K562 (cell line): Measurements from ENCODE around the gene TBCC. TPM values are rescaled to one million over a fixed set of nuclear protein-coding genes. Genes with fewer than 3 reads are reported as not detected.

ENCODE experiments used
- ATF3 ChIP-seq, 2 experiments: fragments of 450-650 bp in 1 of 2; sonication (generic) in 1 of 2; formaldehyde crosslinking in 1 of 2; IDR thresholded peaks in 1 of 2; conservative IDR thresholded peaks in 1 of 2; 2 replicates each; pipeline versions ENCODE4 v1.6.1 to v1.8.1; 2016 to 2023; ENCODE audit warnings: mild to moderate bottlenecking in 2 of 2, moderate library complexity in 2 of 2, inconsistent platforms in 1 of 2, missing genetic modification reagents in 1 of 2
- EGR1 ChIP-seq: fragments of 450-650 bp; conservative IDR thresholded peaks from 2 replicates; pipeline ENCODE4 v1.6.1; 2017; ENCODE audit warnings: mild to moderate bottlenecking
- ELF1 ChIP-seq: fragments of 200-800 bp; sonication (Bioruptor generic); IDR thresholded peaks from 2 replicates; pipeline ENCODE4 v1.6.1; 2016; ENCODE audit warnings: missing genetic modification characterization, missing compliant biosample characterization
- GATAD2A ChIP-seq: fragments of 450-650 bp; IDR thresholded peaks from 2 replicates; pipeline ENCODE4 v1.6.1; 2017
- HEY1 ChIP-seq: fragments of 250-450 bp; sonication (Bioruptor Pico); IDR thresholded peaks from 2 replicates; pipeline ENCODE4 v1.5.0; 2020; ENCODE audit warnings: mild to moderate bottlenecking, moderate library complexity, borderline replicate concordance
- HINFP ChIP-seq: fragments of 450-650 bp; conservative IDR thresholded peaks from 2 replicates; pipeline ENCODE4 v1.6.1; 2016; ENCODE audit warnings: missing genetic modification characterization, low read depth, mild to moderate bottlenecking, control low read depth, missing compliant biosample characterization
- KDM1A ChIP-seq, 2 experiments: fragments of 450-650 bp; IDR thresholded peaks; 2 replicates each; pipeline ENCODE4 v1.6.1; 2016; ENCODE audit warnings: mild to moderate bottlenecking in 2 of 2
- MNT ChIP-seq, 2 experiments: fragments of 450-650 bp; conservative IDR thresholded peaks; 2 replicates each; pipeline ENCODE4 v1.6.1; 2017; ENCODE audit warnings: mild to moderate bottlenecking in 2 of 2, moderate library complexity in 2 of 2
- NBN ChIP-seq: fragments of 450-650 bp; IDR thresholded peaks from 2 replicates; pipeline ENCODE4 v1.6.1; 2016; ENCODE audit warnings: low read depth, mild to moderate bottlenecking
- NCOR1 ChIP-seq: fragments of 450-650 bp; IDR thresholded peaks from 2 replicates; pipeline ENCODE4 v1.6.1; 2016; ENCODE audit warnings: mild to moderate bottlenecking, moderate library complexity
- RBM14 ChIP-seq: fragments of 200-400 bp; formaldehyde crosslinking; IDR thresholded peaks from 2 replicates; pipeline ENCODE4 v1.6.1; 2018; ENCODE audit warnings: low read depth, mild to moderate bottlenecking, low read length, moderate library complexity, borderline replicate concordance; ENCODE audit not compliant: insufficient read depth
- SPI1 ChIP-seq: IDR thresholded peaks from 2 replicates; pipeline ENCODE4 v1.6.1; 2011; ENCODE audit warnings: low read depth, low read length, control low read depth, borderline replicate concordance
- ZBTB11 ChIP-seq, 3 experiments: fragments of 200-800 bp in 1 of 3; fragments of 250-450 bp in 1 of 3; fragments of 450-650 bp in 1 of 3; sonication (Bioruptor Pico) in 1 of 3; sonication (Bioruptor generic) in 1 of 3; formaldehyde crosslinking in 1 of 3; IDR thresholded peaks; 2 replicates each; pipeline versions ENCODE4 v1.6.1 to v1.8.0; 2016 to 2022; ENCODE audit warnings: mild to moderate bottlenecking in 2 of 3, missing genetic modification characterization in 2 of 3, missing compliant biosample characterization in 1 of 3, moderate library complexity in 1 of 3
- ZC3H11A ChIP-seq: IDR thresholded peaks from 2 replicates; pipeline ENCODE4 v1.6.1; 2012; ENCODE audit warnings: low read depth, low read length, improper control_type of control experiment
- ZKSCAN8 ChIP-seq: fragments of 200-800 bp; sonication (Bioruptor generic); IDR thresholded peaks from 2 replicates; pipeline ENCODE4 v1.6.1; 2016; ENCODE audit warnings: missing genetic modification characterization, missing compliant biosample characterization
- polyA plus RNA-seq, 8 experiments: library from polyadenylated mRNA; depleted of rRNA in 4 of 8; stranded (reverse) in 5 of 8; unstranded in 3 of 8; fragments of >200 nt; fragmentation: Nextera tagmentation in 2 of 8; fragmentation: Illumina TruSeq in 1 of 8; extraction: Ambion mirVana in 2 of 8; extraction: Trizol in 1 of 8; gene quantifications; 2 replicates each; pipeline versions ENCODE4 v1.2.1 to v1.2.3, GENCODE V29; 2011 to 2014; ENCODE audit warnings: inconsistent platforms in 1 of 8, missing spikeins in 1 of 8
- total RNA-seq, 7 experiments: library from RNA; depleted of rRNA in 6 of 7; stranded (reverse); fragments of >200 nt in 6 of 7; fragmentation: Illumina TruSeq in 2 of 7; extraction: Trizol in 2 of 7; gene quantifications; 2 replicates each; pipeline versions ENCODE4 v1.2.1 to v1.2.3, GENCODE V29; 2011 to 2021; ENCODE audit warnings: low replicate concordance in 1 of 7
- TF ChIP-seq, protein P1 (sequence below): fragments of 250-450 bp; sonication (Bioruptor Pico); IDR thresholded peaks from 2 replicates; pipeline ENCODE4 v1.5.0; 2021; ENCODE audit warnings: mild to moderate bottlenecking, borderline replicate concordance

The TBCC gene
- total and polyA plus RNA-seq, 9 of the 15 experiments (the other 6 are each of a cell fraction or from before 2014, with no cell fraction given): 2.8 to 34.1 (median 23.3) TPM

DNA sequence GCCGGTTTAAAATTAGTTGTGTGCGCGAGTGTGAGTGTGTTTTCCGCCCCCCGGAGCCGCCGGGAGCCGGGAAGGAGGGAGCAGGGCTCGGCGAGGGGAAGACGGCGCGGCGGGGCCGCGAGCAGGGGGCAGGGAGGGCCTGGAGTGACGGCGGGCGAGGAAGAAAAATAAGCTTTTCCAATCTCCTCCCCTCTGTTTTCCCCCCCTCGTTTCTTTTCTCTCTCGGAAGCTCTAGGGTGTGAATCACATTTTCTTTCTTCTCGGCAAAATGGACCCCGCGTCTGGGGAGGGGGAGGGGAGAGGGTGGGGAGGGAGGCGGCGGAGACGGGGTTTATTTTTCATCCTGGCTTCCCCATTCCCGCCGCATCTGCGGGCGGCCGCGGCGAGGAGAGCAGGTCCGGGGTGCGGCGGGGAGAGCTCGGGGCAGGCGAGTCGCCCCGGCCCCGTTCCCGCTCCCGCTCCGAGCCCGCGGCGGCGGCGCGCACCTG lies 36.8 kb upstream of the TBCC start (continued):
- TF ChIP-seq ATF3 (IDR thresholded peaks at IDR 0.05) (peak; percentile 65), ATF3 (CRISPR knock-in tag; conservative IDR thresholded peaks at IDR 0.05) (no peak; the same call in 1 of the 2 replicates), HEY1 (0 out of 2 replicates have a peak, but pooled peaks have one; percentile 36), NCOR1 (0 out of 2 replicates have a peak, but pooled peaks have one; percentile 48), NBN (0 out of 2 replicates have a peak, but pooled peaks have one; percentile 18), SPI1 (peak; percentile 36; the same call in 1 of the 2 replicates), ZC3H11A (no peak), ELF1 (tag) (0 out of 2 replicates have a peak, but pooled peaks have one; percentile 12), HINFP (no peak), EGR1 (0 out of 2 replicates have a peak, but pooled peaks have one; percentile 2), MNT (conservative IDR thresholded peaks at IDR 0.05) (0 out of 4 replicates have a peak, but pooled peaks of 1 of the 2 experiments have one; percentile 21), GATAD2A (0 out of 2 replicates have a peak, but pooled peaks have one; percentile 60), KDM1A (IDR thresholded peaks at IDR 0.05) (no peak), ZBTB11 (CRISPR knock-in tag; IDR thresholded peaks at IDR 0.05) (peak in 1 of 3 experiments; percentile 72; a peak in 1 of 6 replicates), ZKSCAN8 (CRISPR knock-in tag) (no peak), RBM14 (peak; percentile 34; the same call in 1 of the 2 replicates)
- TF ChIP-seq, protein P1, sequence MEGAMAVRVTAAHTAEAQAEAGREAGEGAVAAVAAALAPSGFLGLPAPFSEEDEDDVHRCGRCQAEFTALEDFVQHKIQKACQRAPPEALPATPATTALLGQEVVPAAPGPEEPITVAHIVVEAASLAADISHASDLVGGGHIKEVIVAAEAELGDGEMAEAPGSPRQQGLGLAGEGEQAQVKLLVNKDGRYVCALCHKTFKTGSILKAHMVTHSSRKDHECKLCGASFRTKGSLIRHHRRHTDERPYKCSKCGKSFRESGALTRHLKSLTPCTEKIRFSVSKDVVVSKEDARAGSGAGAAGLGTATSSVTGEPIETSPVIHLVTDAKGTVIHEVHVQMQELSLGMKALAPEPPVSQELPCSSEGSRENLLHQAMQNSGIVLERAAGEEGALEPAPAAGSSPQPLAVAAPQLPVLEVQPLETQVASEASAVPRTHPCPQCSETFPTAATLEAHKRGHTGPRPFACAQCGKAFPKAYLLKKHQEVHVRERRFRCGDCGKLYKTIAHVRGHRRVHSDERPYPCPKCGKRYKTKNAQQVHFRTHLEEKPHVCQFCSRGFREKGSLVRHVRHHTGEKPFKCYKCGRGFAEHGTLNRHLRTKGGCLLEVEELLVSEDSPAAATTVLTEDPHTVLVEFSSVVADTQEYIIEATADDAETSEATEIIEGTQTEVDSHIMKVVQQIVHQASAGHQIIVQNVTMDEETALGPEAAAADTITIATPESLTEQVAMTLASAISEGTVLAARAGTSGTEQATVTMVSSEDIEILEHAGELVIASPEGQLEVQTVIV (CRISPR knock-in tag): peak; percentile 33; the same call in 1 of the 2 replicates
